Osteoblast (primary cell): Measurements from ENCODE around the gene BARHL1. TPM values are rescaled to one million over a fixed set of nuclear protein-coding genes. Genes with fewer than 3 reads are reported as not detected.

Experiments used
- DNase-seq: peaks from one replicate; pipeline ENCODE4 v3.0.0; 2011; ENCODE audit warnings: low spot score, mixed read lengths; ENCODE audit not compliant: insufficient read length; ENCODE audit errors: missing footprints
- H2AFZ ChIP-seq: 2 replicates; pipeline ENCODE4 v1.6.0; 2011; ENCODE audit warnings: mild to moderate bottlenecking, low read length
- H3K27ac ChIP-seq: 2 replicates; pipeline ENCODE4 v1.5.1; 2011; ENCODE audit warnings: mild to moderate bottlenecking, low read depth, low read length, moderate library complexity
- H3K27me3 ChIP-seq: 2 replicates; pipeline ENCODE4 v1.6.0; 2012; ENCODE audit warnings: mild to moderate bottlenecking, control low read depth, inconsistent platforms, low read length, moderate library complexity; ENCODE audit not compliant: insufficient read depth
- H3K36me3 ChIP-seq: 2 replicates; pipeline ENCODE4 v1.5.1; 2011; ENCODE audit warnings: mild to moderate bottlenecking, low read length, control low read depth, moderate library complexity; ENCODE audit not compliant: insufficient read depth
- H3K4me1 ChIP-seq: 2 replicates; pipeline ENCODE4 v1.5.1; 2011; ENCODE audit warnings: mild to moderate bottlenecking, low read length, control low read depth, moderate library complexity; ENCODE audit not compliant: insufficient read depth
- H3K4me2 ChIP-seq: 2 replicates; pipeline ENCODE4 v1.6.0; 2011; ENCODE audit warnings: mild to moderate bottlenecking, low read length; ENCODE audit not compliant: insufficient read depth
- H3K4me3 ChIP-seq: fragments of 200-600 bp; sonication (generic); 3 replicates; pipeline ENCODE4 v1.5.1; 2012; ENCODE audit warnings: mild to moderate bottlenecking, low read length, inconsistent platforms; ENCODE audit not compliant: insufficient read depth
- H3K79me2 ChIP-seq: 2 replicates; pipeline ENCODE4 v1.6.0; 2012; ENCODE audit warnings: mild to moderate bottlenecking, low read length, control low read depth, inconsistent platforms; ENCODE audit not compliant: insufficient read depth
- H3K9me3 ChIP-seq: 2 replicates; pipeline ENCODE4 v1.5.1; 2011; ENCODE audit warnings: low read depth, low read length, control low read depth
- H4K20me1 ChIP-seq: 2 replicates; pipeline ENCODE4 v1.6.0; 2012; ENCODE audit warnings: mild to moderate bottlenecking, low read length, control low read depth; ENCODE audit not compliant: insufficient read depth
- CTCF ChIP-seq: IDR thresholded peaks from 2 replicates; pipeline ENCODE4 v1.5.1; 2011; ENCODE audit warnings: mild to moderate bottlenecking, low read depth, low read length, moderate library complexity; ENCODE audit errors: extremely low read depth
- total RNA-seq: library from RNA; depleted of rRNA; stranded (reverse); fragments of >200 nt; gene quantifications from 2 replicates; pipeline ENCODE4 v1.2.3, GENCODE V29; 2012

The BARHL1 gene
- total RNA-seq, 1 donor = not detected

- Histone ChIP-seq H3K27me3 (peaks cover 97% of the 10 kb centered on the region), H4K20me1 (peaks cover 44% of the 10 kb centered on the region), H3K4me3 (no peak overlapping the region), H3K36me3 (no peaks in the 10 kb centered on the region), H3K27ac (no peak overlapping the region), H2AFZ (no peak overlapping the region), H3K9me3 (no peaks in the 10 kb centered on the region), H3K4me2 (no peak overlapping the region), H3K79me2 (no peaks in the 10 kb centered on the region), H3K4me1 (no peaks in the 10 kb centered on the region)
- TF ChIP-seq CTCF = no peak
- peak; percentile 81 for DNase-seq
Observed at GRCh38 chr9:132583584-132584304, 1.3 kb downstream of the BARHL1 start.

- H2AFZ ChIP-seq = no peak overlapping the region
- no peak overlapping the region for H3K4me2 ChIP-seq
- H3K27ac ChIP-seq = no peak overlapping the region
- H3K79me2 ChIP-seq = no peaks in the 10 kb centered on the region
- peaks cover 97% of the 10 kb centered on the region for H3K27me3 ChIP-seq
- H3K36me3 ChIP-seq = no peaks in the 10 kb centered on the region
- DNase-seq = peak; percentile 89
- no peak overlapping the region for H3K4me3 ChIP-seq
- H3K4me1 ChIP-seq = no peaks in the 10 kb centered on the region
- peaks cover 47% of the 10 kb centered on the region for H4K20me1 ChIP-seq
- no peak for TF ChIP-seq CTCF
- no peaks in the 10 kb centered on the region for H3K9me3 ChIP-seq
Observed at GRCh38 chr9:132584601-132585560, 2.5 kb downstream of the BARHL1 start.

GRCh38 chr9:132585954-132586829, 3.8 kb downstream of the BARHL1 start:
- no peak overlapping the region for H2AFZ ChIP-seq
- no peaks in the 10 kb centered on the region for H3K4me1 ChIP-seq
- peaks cover 99% of the 10 kb centered on the region for H3K27me3 ChIP-seq
- no peak overlapping the region for H3K27ac ChIP-seq
- no peak overlapping the region for H3K4me3 ChIP-seq
- H3K9me3 ChIP-seq = no peaks in the 10 kb centered on the region
- no peaks in the 10 kb centered on the region for H3K79me2 ChIP-seq
- no peak for TF ChIP-seq CTCF
- H3K4me2 ChIP-seq = no peak overlapping the region
- no peaks in the 10 kb centered on the region for H3K36me3 ChIP-seq
- H4K20me1 ChIP-seq = peaks cover 51% of the 10 kb centered on the region
- DNase-seq = peak; percentile 79
